Measurements from ENCODE around the gene RECQL5.
"Not testable (repeated sequence)": the region's sequence is repeated elsewhere in the genome, so short reads cannot be mapped to it uniquely, and the experiment has no call there.

Gene RECQL5

DNA sequence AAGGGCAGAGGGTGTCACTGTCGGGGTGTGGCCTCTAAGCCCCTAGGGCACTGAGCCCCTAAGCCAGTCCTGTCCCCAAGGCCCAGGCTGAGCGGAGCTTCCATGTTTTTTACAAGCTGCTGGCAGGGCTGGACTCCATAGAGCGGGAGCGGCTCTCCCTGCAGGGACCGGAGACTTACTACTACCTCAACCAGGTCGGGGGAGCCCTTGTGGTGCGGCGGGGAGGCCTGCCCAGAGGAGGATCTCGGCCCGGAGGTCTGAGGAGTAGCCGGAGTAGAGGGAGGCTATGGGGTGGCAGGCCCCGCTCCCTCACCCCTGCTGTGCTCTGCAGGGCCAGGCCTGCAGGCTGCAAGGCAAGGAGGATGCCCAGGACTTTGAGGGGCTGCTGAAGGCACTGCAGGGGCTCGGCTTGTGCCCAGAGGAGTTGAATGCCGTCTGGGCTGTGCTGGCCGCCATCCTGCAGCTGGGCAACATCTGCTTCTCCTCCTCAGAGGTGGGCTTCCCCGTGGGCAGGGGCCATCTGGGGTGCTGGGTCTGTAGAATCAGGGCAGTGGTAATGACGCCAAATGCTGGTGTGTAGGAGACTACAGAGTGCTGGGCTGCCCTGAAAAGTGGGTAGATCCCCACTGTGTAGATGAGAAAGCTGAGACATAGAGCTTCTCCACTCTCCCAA is 74.5 kb downstream of the RECQL5 start:
- no peak for DNase-seq (ENCODE audit: low read depth in 2 of 2)

DNA sequence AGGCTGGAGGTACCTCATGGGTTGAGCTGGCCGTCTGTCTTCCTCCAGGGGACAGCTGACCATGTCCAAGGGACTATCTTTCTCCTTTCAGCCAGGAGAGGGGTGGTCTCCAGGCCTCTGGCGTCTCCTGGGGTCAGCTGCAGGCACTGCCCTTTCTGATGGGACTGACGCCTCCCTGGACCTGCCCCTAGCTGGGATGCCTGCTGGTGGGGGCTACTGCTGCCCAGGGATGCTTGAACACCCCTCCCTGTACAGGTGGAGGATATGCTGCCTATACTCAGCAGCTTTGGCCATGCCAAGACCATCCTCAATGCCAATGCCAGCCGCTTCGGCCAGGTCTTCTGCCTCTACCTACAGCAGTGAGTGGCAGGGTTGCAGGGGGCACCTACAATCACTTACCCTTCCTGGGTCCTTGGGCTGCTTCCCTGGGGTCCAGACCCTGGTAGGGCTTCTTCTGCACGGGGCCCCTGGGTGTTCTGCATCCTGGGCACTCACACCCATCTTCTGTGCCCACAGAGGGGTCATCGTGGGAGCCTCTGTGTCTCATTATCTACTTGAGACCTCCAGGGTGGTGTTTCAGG is 75.1 kb downstream of the RECQL5 start:
- DNase-seq (ENCODE audit: low read depth in 2 of 2) = no peak

DNA sequence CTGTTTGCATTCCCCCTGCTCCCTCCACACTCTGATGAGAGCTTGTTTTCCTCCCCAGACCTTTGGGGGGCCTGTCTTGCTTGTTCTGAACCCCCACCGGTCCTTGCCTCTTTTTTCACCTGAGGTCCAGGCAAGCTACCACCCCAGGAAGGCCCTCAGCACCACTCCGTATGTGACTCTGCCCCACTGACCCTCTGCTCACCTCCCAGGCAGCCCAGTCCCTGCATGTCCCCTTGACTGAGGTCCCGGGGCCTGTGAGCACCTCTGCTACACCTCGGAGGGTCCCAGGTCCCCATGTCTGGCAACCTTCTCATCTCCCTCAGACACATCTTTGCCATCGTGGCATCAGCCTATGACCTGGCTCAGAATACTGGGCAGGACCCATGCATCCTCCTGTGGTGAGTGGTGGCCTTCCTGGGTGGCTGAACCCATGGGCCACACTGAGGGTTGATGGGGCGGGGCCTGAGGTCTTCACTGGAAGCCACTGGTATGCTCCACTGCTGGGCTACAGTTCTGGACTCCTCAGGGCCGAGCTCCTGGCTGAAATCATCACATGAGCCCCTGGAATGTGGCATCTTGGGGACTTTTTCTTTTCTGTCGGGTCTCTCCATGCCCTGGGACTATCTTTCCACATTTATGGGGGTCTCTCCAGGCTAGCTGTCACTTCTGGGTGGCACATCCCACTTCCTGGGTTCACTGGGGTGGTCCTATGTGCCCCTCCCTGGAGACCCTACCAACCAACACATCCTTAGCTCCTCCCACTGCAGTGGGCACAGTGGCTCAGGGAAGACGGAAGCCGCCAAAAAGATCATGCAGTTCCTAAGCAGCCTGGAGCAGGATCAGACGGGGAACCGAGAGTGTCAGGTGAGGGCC is 75.9 kb downstream of the RECQL5 start:
- DNase-seq (ENCODE audit: low read depth in 2 of 2) = no peak

DNA sequence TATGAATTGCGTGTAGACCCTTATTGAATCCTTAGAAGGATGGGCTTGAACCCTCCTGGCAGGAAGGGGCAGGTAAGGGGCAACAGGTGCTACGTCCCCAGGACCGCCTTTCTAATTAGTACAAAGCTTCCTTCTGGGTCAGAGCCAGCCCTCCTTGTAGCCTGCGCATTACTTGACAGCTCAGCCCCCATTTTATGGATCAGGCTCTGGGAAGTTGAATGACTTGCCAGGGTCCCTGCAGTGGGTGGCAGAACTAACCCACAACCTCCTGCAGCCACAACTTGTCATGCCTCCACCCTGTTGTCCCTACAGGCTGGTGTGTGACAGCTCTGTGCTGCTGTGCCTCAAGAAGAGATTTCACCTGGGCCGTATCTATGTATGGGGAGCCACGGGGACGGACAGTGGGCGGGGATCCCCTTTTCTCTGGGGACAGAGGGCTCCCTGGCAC is 76.6 kb downstream of the RECQL5 start:
- no peak for DNase-seq (ENCODE audit: low read depth in 2 of 2)

DNA sequence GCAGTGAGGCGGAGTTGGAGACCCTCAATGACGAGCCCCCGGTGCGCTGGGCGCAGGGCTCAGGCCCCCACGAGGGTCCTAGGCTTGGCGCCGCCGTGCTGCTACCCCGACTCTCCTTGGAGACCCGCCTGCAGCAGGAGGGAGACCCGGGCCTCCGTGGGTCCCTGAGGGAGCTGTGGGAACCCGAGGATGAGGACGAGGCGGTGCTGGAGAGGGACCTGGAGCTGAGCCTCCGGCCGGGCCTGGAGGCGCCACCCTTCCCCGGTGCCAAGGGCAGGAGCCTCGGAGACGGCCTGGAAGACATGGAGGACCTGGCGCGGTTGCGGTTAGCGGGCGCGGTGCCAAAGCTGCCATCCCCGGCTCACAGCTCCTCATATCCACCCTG is 77.0 kb downstream of the RECQL5 start:
- no peak for DNase-seq (ENCODE audit: low read depth in 2 of 2)

DNA sequence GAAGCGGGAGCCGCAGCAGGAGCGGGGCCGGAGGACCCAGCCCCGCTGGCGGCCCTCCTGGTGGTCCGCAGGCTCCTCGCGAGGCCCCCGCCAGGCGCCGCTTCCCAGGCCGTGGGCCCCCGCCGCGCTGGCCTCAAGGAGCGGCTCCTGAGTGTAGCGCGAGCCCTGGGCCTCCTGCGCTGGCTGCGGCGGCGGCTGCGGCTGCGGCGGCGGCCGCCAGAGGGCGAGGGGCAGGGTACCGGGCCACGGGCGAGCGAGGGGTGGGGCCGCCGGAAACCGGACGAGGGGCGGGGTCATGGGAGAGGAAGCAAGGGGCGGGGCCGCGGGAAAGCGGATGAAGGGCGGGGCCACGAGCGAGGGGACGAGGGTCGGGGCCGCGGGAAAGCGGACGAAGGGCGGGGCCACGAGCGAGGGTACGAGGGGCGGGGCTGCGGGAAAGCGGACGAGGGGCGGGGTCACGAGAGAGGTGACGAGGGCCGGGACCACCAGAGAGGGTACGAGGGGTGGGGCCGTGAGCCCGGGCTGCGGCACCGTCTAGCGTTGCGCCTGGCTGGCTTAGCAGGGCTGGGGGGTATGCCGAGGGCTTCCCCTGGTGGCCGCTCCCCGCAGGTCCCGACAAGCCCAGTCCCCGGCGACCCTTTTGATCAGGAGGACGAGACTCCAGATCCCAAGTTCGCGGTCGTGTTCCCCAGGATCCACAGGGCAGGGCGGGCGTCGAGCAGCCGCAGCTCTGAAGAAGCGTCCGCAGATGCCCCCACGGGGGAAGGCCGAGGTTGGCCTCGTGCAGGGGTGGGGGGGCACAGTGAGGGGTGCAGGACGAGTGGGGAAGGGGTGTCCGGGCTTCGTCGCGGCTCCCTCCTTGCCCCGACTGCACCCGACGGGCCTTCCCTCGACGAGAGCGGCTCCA is 77.7 kb downstream of the RECQL5 start:
- DNase-seq (ENCODE audit: low read depth in 2 of 2) = peak; percentile 91 to 92

DNA sequence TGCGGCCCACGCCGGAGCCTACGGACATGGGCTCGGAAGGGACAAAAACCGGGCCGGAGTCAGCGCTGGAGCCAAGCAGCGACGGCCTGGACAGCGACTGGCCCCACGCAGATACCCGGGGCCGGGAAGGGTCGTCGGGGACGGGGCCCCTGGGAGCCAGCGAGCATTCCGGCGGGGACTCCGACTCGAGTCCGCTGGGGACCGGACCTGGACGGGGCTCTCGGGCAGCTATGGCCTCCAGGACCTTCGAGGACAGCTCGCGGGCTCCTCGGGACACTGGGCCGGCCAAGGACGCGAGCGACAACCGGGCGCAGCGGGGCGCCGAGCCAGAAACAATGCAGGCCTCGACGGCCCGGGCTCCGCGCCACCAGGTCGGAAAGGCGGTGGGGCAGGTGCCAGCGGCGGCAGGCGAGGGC is 78.3 kb downstream of the RECQL5 start:
- DNase-seq (ENCODE audit: low read depth in 2 of 2) = no peak

DNA sequence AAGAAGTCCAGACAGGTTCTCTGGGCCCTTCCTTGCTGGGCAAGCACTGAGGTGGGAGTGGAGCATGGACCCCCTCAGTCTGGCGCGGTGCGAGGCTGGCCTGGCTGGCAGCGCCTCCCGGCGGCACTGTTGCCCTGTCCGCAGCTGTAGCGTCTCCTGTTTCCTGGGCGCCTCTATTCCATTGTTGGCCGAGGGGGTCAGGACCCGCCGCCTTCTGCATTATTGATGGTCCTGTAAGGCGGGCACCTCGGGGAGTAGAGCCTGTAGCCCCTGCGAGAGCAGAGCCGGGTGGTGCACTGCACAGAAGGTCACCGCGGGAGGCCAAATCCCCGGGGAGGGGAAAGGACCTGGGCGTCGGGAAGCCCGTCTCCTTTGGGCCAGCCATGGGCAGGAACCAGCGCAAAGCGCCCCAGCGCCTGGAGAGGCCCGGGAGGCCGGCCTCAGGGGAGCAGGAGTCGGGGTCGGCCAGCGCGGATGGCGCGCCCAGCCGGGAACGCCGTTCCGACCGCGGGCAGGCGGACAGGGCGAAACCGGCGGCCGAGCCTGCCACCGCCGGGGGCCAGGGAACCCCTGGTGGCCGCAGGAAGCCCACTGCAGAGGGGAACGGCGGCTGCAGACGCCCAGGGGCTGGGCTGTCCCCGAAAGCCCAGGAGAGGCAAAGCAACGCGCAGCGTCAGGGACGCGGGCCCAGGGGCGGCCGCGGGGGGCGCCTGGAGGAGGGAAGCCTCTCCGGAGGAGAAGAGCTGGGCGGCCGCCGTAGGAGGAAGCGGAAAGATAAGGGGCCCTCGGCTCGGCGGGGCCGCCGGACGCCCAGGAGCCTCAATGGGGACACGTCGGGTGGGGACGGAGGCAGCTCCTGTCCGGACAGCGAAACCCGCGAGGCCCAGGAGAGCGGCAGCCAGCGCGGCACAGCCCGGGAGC is 79.0 kb downstream of the RECQL5 start, which contains the start of gene MYO15B:
MYO15B (plus strand) TSS at position 126 of the 921 bp plus-strand sequence; CDS start at position 384, 258 bp downstream.
- DNase-seq (ENCODE audit: low read depth in 2 of 2) = peak; percentile 27 to 66

DNA sequence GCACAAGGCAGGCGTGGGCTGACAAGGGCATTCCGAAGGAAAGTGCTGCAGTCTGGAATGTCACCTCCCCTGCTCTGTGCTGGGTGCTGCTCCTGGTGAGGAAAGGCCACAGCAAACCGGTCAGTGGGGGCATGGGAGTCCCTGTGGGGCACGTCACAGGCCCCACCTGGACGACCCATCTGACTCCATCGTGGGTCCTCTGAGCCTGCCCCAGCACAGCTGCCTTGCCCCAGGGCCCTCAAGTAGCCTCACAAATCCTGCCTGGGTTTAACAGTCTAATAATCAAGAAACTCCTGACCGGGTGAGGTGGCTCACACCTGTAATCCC is 82.1 kb downstream of the RECQL5 start:
- DNase-seq (ENCODE audit: low read depth in 2 of 2) = no peak

DNA sequence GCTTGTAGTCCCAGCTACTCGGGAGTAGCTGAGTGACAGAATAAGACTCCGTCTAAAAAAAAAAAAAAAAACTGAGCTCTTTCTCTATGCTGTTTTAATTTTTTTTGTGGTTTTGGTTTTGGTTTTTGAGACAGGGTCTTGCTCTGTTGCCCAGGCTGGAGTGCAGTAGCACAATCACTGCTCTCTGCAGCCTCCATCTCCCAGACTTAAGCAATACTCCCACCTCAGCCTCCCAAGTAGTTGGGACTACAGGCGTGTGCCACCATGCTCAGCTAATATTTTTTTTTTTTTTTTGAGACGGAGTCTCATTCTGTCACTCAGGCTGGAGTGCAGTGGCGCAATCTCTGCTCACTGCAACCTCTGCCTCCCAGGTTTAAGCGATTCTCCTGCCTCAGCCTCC is 83.8 kb downstream of the RECQL5 start:
- not testable (repeated sequence) for DNase-seq (ENCODE audit: low read depth in 2 of 2)

DNA sequence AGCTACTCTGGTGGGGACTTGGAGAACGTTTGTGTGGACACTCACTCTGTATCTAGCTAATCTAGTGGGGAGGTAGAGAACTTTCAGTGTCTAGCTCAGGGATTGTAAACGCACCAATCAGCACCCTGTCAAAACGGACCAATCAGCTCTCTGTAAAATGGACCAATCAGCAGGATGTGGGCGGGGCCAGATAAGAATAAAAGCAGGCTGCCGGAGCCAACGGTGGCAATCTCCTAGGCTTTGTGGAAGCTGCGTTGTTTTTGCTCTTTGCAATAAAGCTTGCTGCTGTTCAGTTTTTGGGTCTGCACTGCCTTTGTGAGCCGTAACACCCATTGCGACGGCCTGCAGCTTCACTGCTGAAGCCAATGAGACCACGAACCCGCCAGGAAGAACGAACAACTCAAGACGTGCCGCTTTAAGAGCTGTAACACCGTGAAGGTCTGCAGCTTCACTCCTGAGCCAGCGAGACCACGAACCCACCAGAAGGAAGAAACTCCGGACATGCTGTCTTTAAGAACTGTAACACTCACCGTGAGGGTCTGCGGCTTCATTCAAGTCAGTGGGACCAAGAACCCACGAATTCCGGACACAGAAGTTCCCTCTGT is 85.7 kb downstream of the RECQL5 start:
- DNase-seq (ENCODE audit: low read depth in 2 of 2) = peak; percentile 29 to 35

Data from stimulated activated CD8-positive, alpha-beta memory T cell treated with anti-CD3 and anti-CD28 coated beads, Interleukin-7, amount 100 ng/mL, for 4 hours (primary cell).